Stimulated activated naive CD8-positive, alpha-beta T cell treated with anti-CD3 and anti-CD28 coated beads, Interleukin-15, amount 100 ng/mL, for 72 hours (primary cell): ENCODE data around the gene RAB25.
"Not testable (repeated sequence)": the region's sequence is repeated elsewhere in the genome, so short reads cannot be mapped to it uniquely, and the experiment has no call there.

ENCODE experiments used
- ATAC-seq: fragments of 150-1000 bp; cut with Tn5 transposase; 2 replicates; pipeline ENCODE4 v1.10.0; 2021; ENCODE audit warnings: mild to moderate bottlenecking, moderate library complexity
- DNase-seq, 2 donors: peaks; one replicate each; pipeline ENCODE4 v3.0.0; 2021 to 2022
- H3K27ac Mint-ChIP-seq, 2 donors: one replicate each; pipeline ENCODE4 v1.8.0; 2022; ENCODE audit warnings: mild to moderate bottlenecking in 2 of 2, mixed read lengths in 2 of 2, moderate library complexity in 2 of 2
- H3K27me3 Mint-ChIP-seq: one replicate; pipeline ENCODE4 v1.8.0; 2022; ENCODE audit warnings: mixed read lengths
- H3K4me1 Mint-ChIP-seq: one replicate; pipeline ENCODE4 v1.8.0; 2022; ENCODE audit warnings: mild to moderate bottlenecking, mixed read lengths
- H3K4me3 Mint-ChIP-seq, 2 donors: one replicate each; pipeline ENCODE4 v1.8.0; 2022; ENCODE audit warnings: mild to moderate bottlenecking in 2 of 2, mixed read lengths in 2 of 2, moderate library complexity in 1 of 2
- H3K9me3 Mint-ChIP-seq, 2 donors: one replicate each; pipeline ENCODE4 v1.8.0; 2022; ENCODE audit warnings: mixed read lengths in 2 of 2

RAB25 gene

GRCh38 chr1:156069490-156070455, 8.8 kb downstream of the RAB25 start:
- Mint-ChIP-seq H3K9me3 (no peaks in the 10 kb centered on the region), H3K27me3 (no peaks in the 10 kb centered on the region), H3K4me3 (no peak overlapping the region), H3K27ac (no peak overlapping the region), H3K4me1 (peaks cover 14% of the 10 kb centered on the region)
- DNase-seq (no peak), ATAC-seq (no peak)

- Mint-ChIP-seq H3K4me1 (peaks cover 6% of the 10 kb centered on the region), H3K27ac (no peak overlapping the region), H3K4me3 (no peak overlapping the region), H3K9me3 (no peaks in the 10 kb centered on the region), H3K27me3 (no peaks in the 10 kb centered on the region)
- ATAC-seq, result no peak
- DNase-seq, result no peak
These were observed 9.6 kb downstream of the RAB25 start for GRCh38 chr1:156070548-156070947.

GRCh38 chr1:156071332-156071816, 10.4 kb downstream of the RAB25 start:
- ATAC-seq, H3K9me3 Mint-ChIP-seq, H3K4me3 Mint-ChIP-seq, DNase-seq, H3K27me3 Mint-ChIP-seq, H3K4me1 Mint-ChIP-seq, H3K27ac Mint-ChIP-seq: not testable (repeated sequence)

- H3K27ac Mint-ChIP-seq, result no peak overlapping the region
- ATAC-seq (no peak), DNase-seq (no peak)
- no peak overlapping the region for H3K4me3 Mint-ChIP-seq
- H3K27me3 Mint-ChIP-seq, result no peaks in the 10 kb centered on the region
- H3K4me1 Mint-ChIP-seq, result no peaks in the 10 kb centered on the region
- no peaks in the 10 kb centered on the region for H3K9me3 Mint-ChIP-seq
These were observed 11.3 kb downstream of the RAB25 start for GRCh38 chr1:156072251-156072650.

- Mint-ChIP-seq H3K4me3 (no peak overlapping the region), H3K9me3 (no peaks in the 10 kb centered on the region), H3K4me1 (no peaks in the 10 kb centered on the region), H3K27ac (no peak overlapping the region), H3K27me3 (no peaks in the 10 kb centered on the region)
- ATAC-seq (no peak), DNase-seq (no peak)
These were observed 12.2 kb downstream of the RAB25 start for GRCh38 chr1:156073110-156073687.

- Mint-ChIP-seq H3K27me3 (peaks cover 1% of the 10 kb centered on the region), H3K4me3 (no peak overlapping the region), H3K4me1 (no peaks in the 10 kb centered on the region), H3K9me3 (no peaks in the 10 kb centered on the region), H3K27ac (no peak overlapping the region)
- no peak for ATAC-seq
- DNase-seq, result no peak
These were observed 12.8 kb downstream of the RAB25 start for GRCh38 chr1:156073740-156074139.

GRCh38 chr1:156074661-156075060, 13.7 kb downstream of the RAB25 start:
- H3K9me3 Mint-ChIP-seq, result no peaks in the 10 kb centered on the region
- H3K27ac Mint-ChIP-seq, result no peak overlapping the region
- ATAC-seq (no peak), DNase-seq (no peak)
- peaks cover 8% of the 10 kb centered on the region for H3K27me3 Mint-ChIP-seq
- H3K4me1 Mint-ChIP-seq, result no peaks in the 10 kb centered on the region
- H3K4me3 Mint-ChIP-seq, result no peak overlapping the region

GRCh38 chr1:156075162-156075561, 14.2 kb downstream of the RAB25 start:
- ATAC-seq, result no peak
- Mint-ChIP-seq H3K4me3 (no peak overlapping the region), H3K9me3 (no peaks in the 10 kb centered on the region), H3K4me1 (no peaks in the 10 kb centered on the region), H3K27me3 (peaks cover 8% of the 10 kb centered on the region), H3K27ac (no peak overlapping the region)
- no peak for DNase-seq

GRCh38 chr1:156075775-156076204, 14.8 kb downstream of the RAB25 start:
- no peak for ATAC-seq
- Mint-ChIP-seq H3K27me3 (peaks cover 12% of the 10 kb centered on the region), H3K4me3 (no peak overlapping the region), H3K27ac (no peak overlapping the region), H3K9me3 (no peaks in the 10 kb centered on the region), H3K4me1 (no peaks in the 10 kb centered on the region)
- no peak for DNase-seq

- peak; percentile 71 for ATAC-seq
- Mint-ChIP-seq H3K27ac (no peak overlapping the region), H3K9me3 (no peaks in the 10 kb centered on the region), H3K27me3 (peaks cover 18% of the 10 kb centered on the region), H3K4me3 (peak overlapping the region in 1 of 2 donors; percentile 15), H3K4me1 (no peaks in the 10 kb centered on the region)
- no peak for DNase-seq
These were observed 15.9 kb downstream of the RAB25 start for GRCh38 chr1:156076609-156077429.

GRCh38 chr1:156077430-156077760, 16.4 kb downstream of the RAB25 start:
- DNase-seq, result no peak
- no peak overlapping the region for H3K27ac Mint-ChIP-seq
- ATAC-seq, result no peak
- no peaks in the 10 kb centered on the region for H3K4me1 Mint-ChIP-seq
- H3K27me3 Mint-ChIP-seq, result peaks cover 18% of the 10 kb centered on the region
- H3K4me3 Mint-ChIP-seq, result no peak overlapping the region
- H3K9me3 Mint-ChIP-seq, result no peaks in the 10 kb centered on the region

GRCh38 chr1:156078728-156079127, 17.8 kb downstream of the RAB25 start:
- Mint-ChIP-seq H3K4me1 (peaks cover 8% of the 10 kb centered on the region), H3K9me3 (no peaks in the 10 kb centered on the region), H3K27me3 (peaks cover 28% of the 10 kb centered on the region), H3K27ac (no peak overlapping the region), H3K4me3 (no peak overlapping the region)
- DNase-seq (no peak), ATAC-seq (no peak)

GRCh38 chr1:156079762-156080161, 18.8 kb downstream of the RAB25 start:
- H3K4me1 Mint-ChIP-seq, result peaks cover 8% of the 10 kb centered on the region
- no peak overlapping the region for H3K4me3 Mint-ChIP-seq
- no peaks in the 10 kb centered on the region for H3K9me3 Mint-ChIP-seq
- no peak for DNase-seq
- no peak for ATAC-seq
- H3K27ac Mint-ChIP-seq, result no peak overlapping the region
- H3K27me3 Mint-ChIP-seq, result peaks cover 38% of the 10 kb centered on the region

- peaks cover 44% of the 10 kb centered on the region for H3K27me3 Mint-ChIP-seq
- H3K4me3 Mint-ChIP-seq, result no peak overlapping the region
- ATAC-seq (no peak), DNase-seq (no peak)
- H3K9me3 Mint-ChIP-seq, result no peaks in the 10 kb centered on the region
- H3K27ac Mint-ChIP-seq, result no peak overlapping the region
- H3K4me1 Mint-ChIP-seq, result peaks cover 8% of the 10 kb centered on the region
These were observed 19.4 kb downstream of the RAB25 start for GRCh38 chr1:156080241-156080862.

GRCh38 chr1:156080863-156081179, 19.9 kb downstream of the RAB25 start:
- Mint-ChIP-seq H3K27me3 (peaks cover 49% of the 10 kb centered on the region), H3K27ac (no peak overlapping the region), H3K9me3 (no peaks in the 10 kb centered on the region), H3K4me3 (peak overlapping the region; percentile 60 to 64), H3K4me1 (peaks cover 8% of the 10 kb centered on the region)
- DNase-seq, result no peak
- ATAC-seq, result no peak
